ENCODE measurements around the gene FNIP2. TPM values are rescaled to one million over a fixed set of nuclear protein-coding genes. Genes with fewer than 3 reads are reported as not detected.
"Not testable (repeated sequence)": the region's sequence is repeated elsewhere in the genome, so short reads cannot be mapped to it uniquely, and the experiment has no call there.

Gene FNIP2
- total and polyA plus RNA-seq, 2 donors (not counting 1 experiment from before 2014, with no cell fraction given): 0.03 to 0.17 TPM

DNA sequence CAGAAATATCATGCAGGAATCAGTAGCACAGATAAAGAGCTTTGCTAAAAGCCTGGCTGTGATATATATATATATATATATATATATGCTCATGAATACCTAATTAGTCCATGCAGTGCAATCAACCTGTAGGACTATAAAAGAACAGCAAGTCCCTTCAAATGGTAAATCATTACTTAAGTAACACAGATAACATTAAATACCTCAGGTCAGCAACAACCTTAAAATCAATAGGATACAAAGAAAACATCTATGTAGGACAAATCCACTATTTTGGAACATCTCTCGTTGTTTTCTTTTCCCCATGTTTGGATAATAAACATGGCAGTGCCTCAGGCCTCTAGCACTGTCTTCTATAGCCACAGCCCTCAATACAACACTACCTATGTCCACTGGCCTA lies 106.6 kb downstream of the FNIP2 start:
- POLR2A ChIA-PET: no interaction called here
- WGBS (ENCODE audit: insufficient coverage): 100% methylated on average over 1 of the region's 1 CpG

GRCh38 chr4:158877069-158877468 lies 108.2 kb downstream of the FNIP2 start:
- TF ChIP-seq EZH2 (IDR thresholded peaks at IDR 0.05; ENCODE audit: borderline replicate concordance, insufficient read depth, low read depth, low read length, poor library complexity, severe bottlenecking) (no peak), CTCF (IDR thresholded peaks at IDR 0.05) (no peak)
- Histone ChIP-seq H3K79me2 (ENCODE audit: control insufficient read depth, insufficient read depth, low read length) (no peaks in the 10 kb centered on the region), H3K27me3 (replicated peaks in 1 of 4; ENCODE audit: control extremely low read depth in 1 of 4, control insufficient read depth in 3 of 4, insufficient read depth in 4 of 4, low read length in 3 of 4) (no peaks in the 10 kb centered on the region), H3K27ac (ENCODE audit: low read length in 2 of 2) (no peak overlapping the region), H3K4me1 (ENCODE audit: control insufficient read depth in 2 of 2, insufficient read depth in 2 of 2, low read length in 2 of 2) (no peaks in the 10 kb centered on the region), H3K9ac (ENCODE audit: low read length) (no peak overlapping the region), H2AFZ (ENCODE audit: insufficient read depth, low read depth, low read length, poor library complexity, severe bottlenecking) (no peak overlapping the region), H3K9me3 (ENCODE audit: control extremely low read depth in 1 of 3, control insufficient read depth in 2 of 3, insufficient read depth in 1 of 3, low read length in 2 of 3) (peaks cover 0 to 10% (median 0%) of the 10 kb centered on the region in 3 donors), H4K20me1 (ENCODE audit: control insufficient read depth, insufficient read depth, low read length, poor library complexity, severe bottlenecking) (no peaks in the 10 kb centered on the region), H3K36me3 (replicated peaks in 1 of 2; ENCODE audit: control extremely low read depth in 1 of 2, control insufficient read depth in 1 of 2, extremely low read depth in 1 of 2, insufficient read depth in 2 of 2, low read length in 1 of 2) (no peaks in the 10 kb centered on the region), H3K4me2 (replicated peaks; ENCODE audit: low read depth, low read length, poor library complexity, severe bottlenecking) (no peak overlapping the region), H3K4me3 (ENCODE audit: control extremely low read depth in 1 of 5, extremely low read depth in 1 of 5, insufficient read depth in 1 of 5, low read depth in 2 of 5, low read length in 4 of 5) (no peak overlapping the region)
- Mint-ChIP-seq H3K4me1 (no peaks in the 10 kb centered on the region), H3K27me3 (peaks cover 19% of the 10 kb centered on the region), H3K27ac (no peak overlapping the region), H3K4me3 (no peak overlapping the region), H3K9me3 (ENCODE audit: insufficient read depth) (no peaks in the 10 kb centered on the region)
- DNase-seq: no peak
- WGBS (ENCODE audit: insufficient coverage): 95% methylated on average over 4 of the region's 4 CpGs
- POLR2A ChIA-PET: no interaction called here
- ATAC-seq (ENCODE audit: low read depth): no peak
- intact Hi-C loops (cut with micrococcal nuclease): no loop called here
- CTCF ChIA-PET: no interaction called here

More for the DNA sequence above, 106.6 kb downstream of the FNIP2 start:
- CTCF ChIA-PET: no interaction called here
- no peak overlapping the region for H3K4me3 ChIP-seq (ENCODE audit: control extremely low read depth in 1 of 5, extremely low read depth in 1 of 5, insufficient read depth in 1 of 5, low read depth in 2 of 5, low read length in 4 of 5)
- no peak for DNase-seq
- H2AFZ ChIP-seq (ENCODE audit: insufficient read depth, low read depth, low read length, poor library complexity, severe bottlenecking): no peak overlapping the region
- H3K9ac ChIP-seq (ENCODE audit: low read length): no peak overlapping the region
- Mint-ChIP-seq H3K4me3 (no peak overlapping the region), H3K9me3 (ENCODE audit: insufficient read depth) (no peaks in the 10 kb centered on the region), H3K27ac (no peak overlapping the region), H3K4me1 (no peaks in the 10 kb centered on the region), H3K27me3 (peaks cover 19% of the 10 kb centered on the region)
- H3K27ac ChIP-seq (ENCODE audit: low read length in 2 of 2): no peak overlapping the region
- H3K36me3 ChIP-seq (replicated peaks in 1 of 2; ENCODE audit: control extremely low read depth in 1 of 2, control insufficient read depth in 1 of 2, extremely low read depth in 1 of 2, insufficient read depth in 2 of 2, low read length in 1 of 2): no peaks in the 10 kb centered on the region
- ATAC-seq (ENCODE audit: low read depth): no peak
- TF ChIP-seq CTCF (IDR thresholded peaks at IDR 0.05) (no peak), EZH2 (IDR thresholded peaks at IDR 0.05; ENCODE audit: borderline replicate concordance, insufficient read depth, low read depth, low read length, poor library complexity, severe bottlenecking) (no peak)
- intact Hi-C loops (cut with micrococcal nuclease): no loop called here
- no peaks in the 10 kb centered on the region for H3K27me3 ChIP-seq (replicated peaks in 1 of 4; ENCODE audit: control extremely low read depth in 1 of 4, control insufficient read depth in 3 of 4, insufficient read depth in 4 of 4, low read length in 3 of 4)
- no peaks in the 10 kb centered on the region for H3K79me2 ChIP-seq (ENCODE audit: control insufficient read depth, insufficient read depth, low read length)
- no peaks in the 10 kb centered on the region for H3K9me3 ChIP-seq (ENCODE audit: control extremely low read depth in 1 of 3, control insufficient read depth in 2 of 3, insufficient read depth in 1 of 3, low read length in 2 of 3)
- H3K4me2 ChIP-seq (replicated peaks; ENCODE audit: low read depth, low read length, poor library complexity, severe bottlenecking): no peak overlapping the region
- no peaks in the 10 kb centered on the region for H4K20me1 ChIP-seq (ENCODE audit: control insufficient read depth, insufficient read depth, low read length, poor library complexity, severe bottlenecking)
- H3K4me1 ChIP-seq (ENCODE audit: control insufficient read depth in 2 of 2, insufficient read depth in 2 of 2, low read length in 2 of 2): no peaks in the 10 kb centered on the region

DNA sequence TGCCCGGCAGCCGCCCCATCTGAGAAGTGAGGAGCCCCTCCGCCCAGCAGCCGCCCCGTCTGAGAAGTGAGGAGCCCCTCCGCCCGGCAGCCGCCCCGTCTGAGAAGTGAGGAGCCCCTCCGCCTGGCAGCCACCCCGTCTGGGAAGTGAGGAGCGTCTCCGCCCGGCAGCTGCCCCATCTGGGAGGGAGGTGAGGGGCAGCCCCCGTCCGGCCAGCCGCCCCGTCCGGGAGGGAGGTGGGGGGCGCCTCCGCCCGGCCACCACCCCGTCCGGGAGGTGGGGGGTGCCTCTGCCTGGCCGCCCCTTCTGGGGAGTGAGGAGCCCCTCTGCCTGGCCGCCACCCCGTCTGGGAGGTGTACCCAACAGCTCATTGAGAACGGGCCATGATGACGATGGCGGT lies 113.3 kb downstream of the FNIP2 start:
- H3K27ac ChIP-seq (ENCODE audit: low read length in 2 of 2); DNase-seq; H3K4me3 Mint-ChIP-seq; POLR2A ChIA-PET; H4K20me1 ChIP-seq (ENCODE audit: control insufficient read depth, insufficient read depth, low read length, poor library complexity, severe bottlenecking); H2AFZ ChIP-seq (ENCODE audit: insufficient read depth, low read depth, low read length, poor library complexity, severe bottlenecking); H3K27ac Mint-ChIP-seq; H3K9me3 Mint-ChIP-seq (ENCODE audit: insufficient read depth); CTCF ChIA-PET; H3K4me2 ChIP-seq (replicated peaks; ENCODE audit: low read depth, low read length, poor library complexity, severe bottlenecking); ATAC-seq (ENCODE audit: low read depth); H3K79me2 ChIP-seq (ENCODE audit: control insufficient read depth, insufficient read depth, low read length); intact Hi-C loops (cut with micrococcal nuclease); H3K9ac ChIP-seq (ENCODE audit: low read length); H3K4me3 ChIP-seq (ENCODE audit: control extremely low read depth in 1 of 5, extremely low read depth in 1 of 5, insufficient read depth in 1 of 5, low read depth in 2 of 5, low read length in 4 of 5); H3K4me1 Mint-ChIP-seq; H3K27me3 ChIP-seq (replicated peaks in 1 of 4; ENCODE audit: control extremely low read depth in 1 of 4, control insufficient read depth in 3 of 4, insufficient read depth in 4 of 4, low read length in 3 of 4); H3K36me3 ChIP-seq (replicated peaks in 1 of 2; ENCODE audit: control extremely low read depth in 1 of 2, control insufficient read depth in 1 of 2, extremely low read depth in 1 of 2, insufficient read depth in 2 of 2, low read length in 1 of 2); H3K4me1 ChIP-seq (ENCODE audit: control insufficient read depth in 2 of 2, insufficient read depth in 2 of 2, low read length in 2 of 2): not testable (repeated sequence)
- H3K9me3 ChIP-seq (ENCODE audit: control extremely low read depth in 1 of 3, control insufficient read depth in 2 of 3, insufficient read depth in 1 of 3, low read length in 2 of 3): peaks cover 0 to 13% (median 0%) of the 10 kb centered on the region in 3 donors
- peaks cover 14% of the 10 kb centered on the region for H3K27me3 Mint-ChIP-seq
- WGBS (ENCODE audit: insufficient coverage): 98% methylated on average over 16 of the region's 30 CpGs
